Pulmonary artery endothelial cell (primary cell): ENCODE data around the gene DNHD1. TPM values are rescaled to one million over a fixed set of nuclear protein-coding genes. Genes with fewer than 3 reads are reported as not detected.
A peak's percentile ranks its signal among the peaks of the same experiment; 100 is the strongest.

Experiments used
- DNase-seq: peaks from one replicate; pipeline ENCODE4 v3.0.0-alpha.2; 2011; ENCODE audit warnings: low read depth, low spot score
- total RNA-seq: library from RNA; depleted of rRNA; stranded (reverse); fragments of >200 nt; gene quantifications from 2 replicates; pipeline ENCODE4 v1.2.3, GENCODE V29; 2014

The DNHD1 gene
- total RNA-seq, 1 donor from 2014 or later = 2.0 TPM

GRCh38 chr11:6531267-6531752, 34.2 kb downstream of the DNHD1 start:
- DNase-seq = peak; percentile 20

DNA sequence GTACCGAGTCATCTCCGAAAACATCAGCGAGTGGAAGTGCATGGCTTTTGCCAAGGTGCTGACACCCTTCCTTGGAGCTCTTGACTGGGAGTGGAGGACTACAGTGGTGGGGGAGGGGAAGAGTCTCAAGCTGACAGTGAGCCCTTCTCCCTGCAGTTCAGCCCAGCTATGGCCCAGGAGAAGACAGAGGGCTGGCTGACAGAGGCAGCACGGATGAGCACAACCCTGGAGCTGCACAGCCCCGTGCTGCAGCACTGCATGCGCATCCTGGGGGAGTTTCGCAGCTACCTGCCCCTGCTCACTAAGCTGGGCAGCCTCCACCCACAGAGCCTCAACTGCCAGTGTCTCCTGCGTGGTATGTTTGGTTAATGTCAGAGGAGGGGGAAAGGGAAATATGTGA, 41.4 kb downstream of the DNHD1 start:
- DNase-seq = no peak

GRCh38 chr11:6538945-6539344, 41.9 kb downstream of the DNHD1 start:
- DNase-seq = no peak

- DNase-seq = no peak
Measured at GRCh38 chr11:6539748-6540268, 42.7 kb downstream of the DNHD1 start.

DNA sequence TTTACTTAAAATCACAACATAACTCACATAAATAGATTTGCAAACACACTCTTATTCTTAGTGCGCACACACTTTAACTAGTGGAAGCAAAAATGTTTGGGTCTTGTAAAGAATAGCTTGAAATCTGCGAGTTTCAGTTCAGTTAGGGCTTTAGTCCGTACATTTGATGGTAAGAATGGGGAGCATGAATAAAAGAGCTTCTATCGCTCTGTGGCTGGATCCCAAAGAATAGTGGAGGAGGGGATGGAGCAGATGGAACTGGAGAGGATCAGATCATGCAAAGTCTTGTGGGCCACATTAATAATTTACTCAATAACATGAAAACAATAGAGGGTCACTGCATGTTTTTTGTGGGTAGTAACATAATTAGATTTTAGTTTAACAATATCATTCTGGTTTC, 44.3 kb downstream of the DNHD1 start:
- no peak for DNase-seq

DNA sequence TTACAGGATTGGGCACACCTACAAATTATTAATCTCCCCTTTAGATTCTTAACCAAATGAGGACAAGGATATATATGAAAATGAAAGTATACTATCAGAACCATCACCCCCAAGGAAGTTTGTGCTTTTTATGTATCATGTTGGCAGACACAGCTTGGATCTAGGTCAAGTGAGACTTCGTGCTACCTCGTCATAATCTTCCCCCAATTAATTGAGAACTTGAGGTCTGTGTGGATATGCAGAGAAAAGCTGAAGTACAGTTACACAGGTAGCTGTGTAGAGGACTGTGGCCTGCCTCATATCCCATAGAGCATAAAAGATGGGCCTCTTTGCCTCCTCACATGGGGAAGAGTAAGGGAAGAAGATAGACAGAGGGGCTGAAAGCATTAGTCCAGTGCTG, 45.6 kb downstream of the DNHD1 start:
- DNase-seq = no peak

GRCh38 chr11:6544921-6545850, 48.1 kb downstream of the DNHD1 start:
- DNase-seq = no peak

DNA sequence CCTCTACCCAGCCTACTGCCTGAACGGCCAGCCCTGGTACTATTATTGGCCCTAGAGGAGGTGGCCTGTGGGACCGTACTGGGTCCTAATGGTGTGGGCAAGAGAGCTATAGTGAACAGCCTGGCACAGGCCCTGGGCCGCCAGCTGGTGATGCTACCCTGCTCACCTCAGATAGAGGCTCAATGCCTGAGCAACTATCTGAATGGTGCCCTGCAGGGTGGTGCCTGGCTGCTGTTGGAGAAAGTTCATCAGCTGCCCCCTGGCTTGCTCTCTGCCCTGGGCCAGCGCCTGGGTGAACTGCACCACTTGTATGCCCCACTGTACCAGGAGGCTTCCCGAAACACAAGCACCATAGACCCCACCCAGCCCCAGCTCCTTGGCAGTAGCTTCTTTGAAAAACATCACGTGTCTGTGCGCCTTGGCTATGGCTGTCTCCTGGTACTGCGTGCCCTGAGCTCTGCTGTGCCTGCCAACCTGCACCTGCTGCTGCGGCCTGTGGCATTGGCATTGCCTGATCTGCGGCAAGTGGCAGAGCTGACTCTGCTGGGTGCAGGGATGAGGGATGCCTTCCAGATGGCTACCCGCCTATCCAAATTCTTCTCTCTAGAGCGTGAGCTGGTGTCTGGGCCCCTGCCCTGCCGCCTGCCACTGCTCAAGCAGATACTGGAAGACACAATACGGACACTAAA, 49.0 kb downstream of the DNHD1 start:
- DNase-seq = no peak

GRCh38 chr11:6546735-6547134, 49.7 kb downstream of the DNHD1 start:
- no peak for DNase-seq

DNA sequence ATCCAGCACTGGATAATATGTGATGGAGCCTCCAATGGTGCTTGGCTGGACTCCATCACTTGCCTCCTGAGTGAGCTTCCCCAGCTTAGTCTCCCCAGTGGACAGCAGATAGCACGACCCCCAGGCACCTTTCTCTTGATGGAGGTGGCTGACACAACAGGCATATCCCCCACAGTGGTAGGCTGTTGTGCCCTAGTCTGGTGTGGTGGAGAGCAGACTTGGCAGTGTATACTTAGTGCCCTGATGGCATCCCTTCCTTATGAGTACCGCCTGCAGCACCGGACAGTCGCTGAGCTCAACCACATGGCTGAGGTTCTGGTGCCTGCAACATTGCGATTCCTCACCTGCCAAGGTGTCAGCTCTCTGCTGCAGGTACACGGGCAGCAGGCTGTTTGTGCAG, 50.1 kb downstream of the DNHD1 start:
- no peak for DNase-seq

- DNase-seq = no peak
Measured at GRCh38 chr11:6548121-6548520, 51.0 kb downstream of the DNHD1 start.

DNA sequence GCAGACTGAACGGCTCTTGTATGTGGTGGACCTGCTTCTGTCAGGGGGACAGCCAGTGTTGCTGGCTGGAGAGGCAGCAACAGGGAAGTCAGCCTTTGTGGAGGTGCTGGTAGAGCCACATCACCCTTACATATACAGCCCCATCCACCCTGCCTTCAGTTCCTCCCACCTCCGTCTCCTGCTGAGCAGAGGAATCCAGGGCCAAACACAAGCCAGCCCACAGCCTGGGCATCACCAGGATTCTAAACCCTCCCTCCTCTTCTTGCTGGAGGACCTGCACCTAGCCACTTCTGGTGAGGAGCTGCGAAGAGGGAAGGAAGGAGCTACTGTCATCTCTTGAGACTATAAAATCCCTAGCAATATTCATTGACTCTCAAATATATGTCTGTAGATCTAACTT, 51.6 kb downstream of the DNHD1 start:
- DNase-seq = no peak

GRCh38 chr11:6553634-6554033, 56.6 kb downstream of the DNHD1 start:
- no peak for DNase-seq

DNA sequence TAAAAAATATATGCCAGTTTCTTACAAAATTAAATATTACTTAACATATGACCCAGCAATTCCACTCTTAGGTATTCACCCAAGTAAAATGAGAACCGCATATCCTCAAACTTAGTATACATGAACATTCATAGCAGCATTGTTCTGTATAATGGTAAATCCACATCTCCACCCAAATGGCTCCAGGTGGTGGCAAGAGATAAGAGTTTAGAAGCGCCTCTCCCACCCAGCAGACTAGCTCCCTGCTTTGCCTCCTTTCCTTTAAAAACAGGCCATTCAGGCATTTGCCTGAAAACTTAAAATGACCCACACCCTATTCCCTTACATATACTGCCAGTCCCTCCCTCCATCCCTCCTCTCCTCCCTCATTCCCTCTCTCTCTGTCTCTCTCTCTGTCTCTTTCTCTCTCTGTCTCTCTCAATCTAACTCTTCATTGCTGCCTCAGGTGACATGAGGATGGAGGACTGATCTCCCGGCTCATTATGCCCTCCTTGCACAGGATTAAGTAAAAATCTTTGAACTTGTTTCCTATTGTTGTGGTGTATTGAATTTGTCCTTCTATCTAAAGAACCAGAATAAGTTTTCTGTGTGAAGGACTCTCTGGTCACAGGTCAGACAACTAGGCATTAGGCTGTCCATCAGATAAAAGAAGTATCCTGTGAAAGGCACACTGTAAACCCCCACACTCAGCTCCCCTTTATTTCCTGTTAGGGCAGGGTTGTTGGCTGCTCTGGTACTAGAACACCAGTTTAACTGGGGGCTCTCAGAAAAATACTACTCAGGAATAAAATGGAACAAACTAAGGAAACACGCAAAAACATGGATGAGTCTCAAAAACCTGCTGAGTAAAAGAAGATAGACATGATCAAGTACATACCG, 58.0 kb downstream of the DNHD1 start:
- DNase-seq = no peak

GRCh38 chr11:6556139-6556949, 59.3 kb downstream of the DNHD1 start:
- DNase-seq = no peak

- DNase-seq = no peak
Measured at GRCh38 chr11:6557063-6557462, 60.0 kb downstream of the DNHD1 start.

- DNase-seq = no peak
Measured at GRCh38 chr11:6557761-6558674, 60.9 kb downstream of the DNHD1 start.

DNA sequence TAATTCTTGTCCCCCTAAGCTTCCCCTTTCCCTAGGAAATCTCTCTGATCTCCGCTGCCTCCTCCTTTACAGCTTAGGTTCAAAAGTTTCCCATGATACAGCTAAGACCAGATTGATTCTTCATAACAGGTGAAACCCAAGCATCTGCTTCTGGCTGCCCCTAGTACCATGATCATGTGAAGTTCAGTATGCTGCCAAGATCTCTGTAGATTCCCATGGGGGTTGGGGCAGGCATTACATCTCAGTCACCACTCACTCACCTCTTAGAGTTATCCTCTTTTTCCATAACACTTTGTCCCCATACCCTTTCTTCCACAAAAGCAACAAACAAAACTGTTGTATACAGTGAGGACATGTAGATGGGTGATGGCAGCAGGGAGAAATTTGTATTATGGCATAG, 62.3 kb downstream of the DNHD1 start:
- no peak for DNase-seq

- DNase-seq = no peak
Measured at GRCh38 chr11:6561288-6561687, 64.2 kb downstream of the DNHD1 start.
